Measurements from ENCODE around the gene TULP3.

TULP3 gene

GRCh38 chr12:2970744-2971143, 80.1 kb downstream of the TULP3 start:
- no peak for DNase-seq (ENCODE audit: low read depth in 2 of 2)

- no peak for DNase-seq (ENCODE audit: low read depth in 2 of 2)
These were observed 82.9 kb downstream of the TULP3 start for GRCh38 chr12:2973566-2973965.

GRCh38 chr12:2974560-2974971, 83.9 kb downstream of the TULP3 start:
- DNase-seq (ENCODE audit: low read depth in 2 of 2): no peak

- no peak for DNase-seq (ENCODE audit: low read depth in 2 of 2)
These were observed 85.9 kb downstream of the TULP3 start for GRCh38 chr12:2976581-2976996.

- no peak for DNase-seq (ENCODE audit: low read depth in 2 of 2)
These were observed 87.1 kb downstream of the TULP3 start for GRCh38 chr12:2977776-2978175.

DNA sequence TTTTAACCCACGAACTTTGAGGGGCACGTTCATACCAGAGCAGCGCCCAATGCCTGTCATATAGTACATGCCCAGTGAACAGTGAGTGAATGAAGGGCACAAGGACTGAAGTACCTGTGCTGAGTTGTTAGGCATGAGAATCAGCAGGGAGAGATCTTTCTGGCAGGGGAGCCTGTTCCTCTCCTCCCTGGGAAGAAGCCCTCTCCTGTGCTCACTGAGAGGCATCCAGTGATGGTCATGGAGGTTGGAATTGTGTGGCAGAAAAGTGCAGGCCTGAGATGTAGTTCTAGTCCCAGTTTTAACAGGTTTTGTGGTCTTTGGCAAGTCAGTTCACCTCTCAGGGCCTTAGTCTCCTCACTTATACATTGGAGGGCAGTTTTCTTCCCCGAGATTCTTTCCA, 89.1 kb downstream of the TULP3 start:
- no peak for DNase-seq (ENCODE audit: low read depth in 2 of 2)

DNA sequence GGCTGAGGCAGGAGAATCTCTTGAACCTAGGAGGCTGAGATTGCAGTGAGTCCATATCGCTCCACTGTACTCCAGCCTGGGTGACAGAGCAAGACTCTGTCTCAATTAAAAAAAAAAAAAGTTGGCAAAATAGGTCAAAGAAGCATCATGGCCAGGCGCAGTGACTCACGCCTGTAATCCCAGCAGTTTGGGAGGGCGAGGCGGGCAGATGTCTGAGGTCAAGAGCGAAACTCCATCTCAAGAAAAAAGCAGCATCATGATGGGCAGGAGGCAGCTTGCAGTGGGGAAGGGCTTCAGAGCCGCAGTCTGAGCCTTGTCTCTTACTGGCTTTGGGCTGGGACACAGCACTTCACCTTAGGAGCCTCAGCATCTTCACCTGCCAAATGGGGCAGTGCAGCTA, 89.9 kb downstream of the TULP3 start:
- no peak for DNase-seq (ENCODE audit: low read depth in 2 of 2)

DNA sequence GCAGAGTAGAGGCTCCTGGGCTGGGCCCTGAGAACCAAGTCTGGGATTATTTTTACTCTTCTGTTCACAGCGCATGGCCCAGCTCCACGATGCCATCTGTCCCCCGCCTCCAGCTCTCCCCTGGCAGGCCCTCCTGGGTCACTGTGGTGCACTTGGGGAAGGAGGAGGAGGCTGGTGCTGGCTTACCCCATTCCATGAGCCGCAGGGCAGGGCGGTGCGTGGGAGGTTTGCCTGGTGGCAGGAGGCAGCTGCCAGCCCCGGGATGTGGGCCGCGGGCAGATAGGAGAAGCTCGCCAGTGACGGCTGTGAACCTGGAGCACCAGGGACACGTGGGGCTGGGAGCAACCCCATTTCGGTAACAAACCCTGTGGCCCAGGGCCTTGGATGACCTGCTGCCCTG, 91.7 kb downstream of the TULP3 start:
- no peak for DNase-seq (ENCODE audit: low read depth in 2 of 2)

- DNase-seq (ENCODE audit: low read depth in 2 of 2): no peak
These were observed 93.6 kb downstream of the TULP3 start for GRCh38 chr12:2984249-2984648.

DNA sequence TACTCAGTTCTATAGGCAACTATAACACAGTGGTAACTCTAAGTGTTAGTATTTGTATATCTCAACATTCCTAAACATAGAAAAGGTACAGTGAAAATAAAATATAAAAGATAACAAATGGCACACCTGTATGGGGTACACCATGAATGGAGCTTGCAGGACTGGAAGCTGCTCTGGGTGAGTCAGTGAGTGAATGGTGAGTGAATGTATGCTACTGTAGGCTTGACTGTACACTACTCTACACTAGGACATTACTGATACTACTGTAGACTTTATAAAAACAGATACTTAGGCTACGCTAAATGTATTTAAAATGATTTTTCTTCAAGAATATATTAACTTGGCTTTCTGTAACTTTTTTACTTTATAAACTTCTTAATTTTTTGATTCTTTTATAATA, 94.0 kb downstream of the TULP3 start:
- DNase-seq (ENCODE audit: low read depth in 2 of 2): no peak

GRCh38 chr12:2986876-2987275, 96.2 kb downstream of the TULP3 start:
- no peak for DNase-seq (ENCODE audit: low read depth in 2 of 2)

- no peak for DNase-seq (ENCODE audit: low read depth in 2 of 2)
These were observed 97.8 kb downstream of the TULP3 start for GRCh38 chr12:2988494-2988893.
